Activated CD8-positive, alpha-beta memory T cell treated with anti-CD3 and anti-CD28 coated beads, Interleukin-2, amount 50 U/mL, for 48 hours (primary cell): ENCODE measurements around the gene POPDC3.

ENCODE experiments used
- DNase-seq: peaks from one replicate; pipeline ENCODE4 v3.0.0-alpha.2; 2020

The POPDC3 gene

GRCh38 chr6:105137388-105137787, 42.4 kb downstream of the POPDC3 start:
- no peak for DNase-seq

- peak; percentile 63 for DNase-seq
These were observed 43.1 kb downstream of the POPDC3 start for GRCh38 chr6:105136431-105137350.

GRCh38 chr6:105135907-105136430, 43.8 kb downstream of the POPDC3 start:
- DNase-seq: no peak

GRCh38 chr6:105135056-105135455, 44.8 kb downstream of the POPDC3 start:
- DNase-seq: no peak

- no peak for DNase-seq
These were observed 57.1 kb downstream of the POPDC3 start for GRCh38 chr6:105122717-105123116.

- no peak for DNase-seq
These were observed 57.8 kb downstream of the POPDC3 start for GRCh38 chr6:105121981-105122380.

GRCh38 chr6:105120570-105120969, 59.2 kb downstream of the POPDC3 start:
- no peak for DNase-seq

- DNase-seq: no peak
These were observed 63.7 kb downstream of the POPDC3 start for GRCh38 chr6:105116150-105116549.

GRCh38 chr6:105113422-105113821, 66.4 kb downstream of the POPDC3 start:
- DNase-seq: no peak

GRCh38 chr6:105112577-105112976, 67.2 kb downstream of the POPDC3 start:
- DNase-seq: no peak

- DNase-seq: no peak
These were observed 67.9 kb downstream of the POPDC3 start for GRCh38 chr6:105111871-105112270.

GRCh38 chr6:105111105-105111504, 68.7 kb downstream of the POPDC3 start:
- no peak for DNase-seq

GRCh38 chr6:105109955-105110895, 69.6 kb downstream of the POPDC3 start:
- no peak for DNase-seq

GRCh38 chr6:105108631-105109262, 71.1 kb downstream of the POPDC3 start:
- no peak for DNase-seq
